Measurements from ENCODE around the gene TNIP1. TPM values are rescaled to one million over a fixed set of nuclear protein-coding genes. Genes with fewer than 3 reads are reported as not detected.

The TNIP1 gene
- total RNA-seq, 1 donor from 2014 or later, result 37.1 TPM

GRCh38 chr5:151038412-151038745 lies 42.5 kb downstream of the TNIP1 start:
- no peak for DNase-seq (ENCODE audit: low read depth, low spot score)
- Mint-ChIP-seq H3K27me3 (ENCODE audit: low read depth) (no peaks in the 10 kb centered on the region), H3K9me3 (no peaks in the 10 kb centered on the region), H3K36me3 (ENCODE audit: low read depth) (peaks cover 12% of the 10 kb centered on the region), H3K27ac (ENCODE audit: unreplicated experiment) (no peak overlapping the region), H3K4me3 (no peak overlapping the region), H3K4me1 (no peaks in the 10 kb centered on the region)
- no peak for TF ChIP-seq CTCF (conservative IDR thresholded peaks at IDR 0.05)

- Mint-ChIP-seq H3K9me3 (no peaks in the 10 kb centered on the region), H3K27me3 (ENCODE audit: low read depth) (no peaks in the 10 kb centered on the region), H3K27ac (ENCODE audit: unreplicated experiment) (no peak overlapping the region), H3K4me1 (no peaks in the 10 kb centered on the region), H3K4me3 (no peak overlapping the region), H3K36me3 (ENCODE audit: low read depth) (peaks cover 12% of the 10 kb centered on the region)
- DNase-seq (ENCODE audit: low read depth, low spot score), result no peak
- TF ChIP-seq CTCF (conservative IDR thresholded peaks at IDR 0.05), result no peak
These were observed 43.0 kb downstream of the TNIP1 start for GRCh38 chr5:151037561-151038411.

- DNase-seq (ENCODE audit: low read depth, low spot score), result no peak
- Mint-ChIP-seq H3K27ac (ENCODE audit: unreplicated experiment) (no peak overlapping the region), H3K4me3 (no peak overlapping the region), H3K9me3 (no peaks in the 10 kb centered on the region), H3K36me3 (ENCODE audit: low read depth) (peaks cover 16% of the 10 kb centered on the region), H3K4me1 (no peaks in the 10 kb centered on the region), H3K27me3 (ENCODE audit: low read depth) (no peaks in the 10 kb centered on the region)
- TF ChIP-seq CTCF (conservative IDR thresholded peaks at IDR 0.05), result no peak
These were observed 44.3 kb downstream of the TNIP1 start for GRCh38 chr5:151036556-151036955.

- Mint-ChIP-seq H3K27me3 (ENCODE audit: low read depth) (no peaks in the 10 kb centered on the region), H3K4me1 (no peaks in the 10 kb centered on the region), H3K27ac (ENCODE audit: unreplicated experiment) (no peak overlapping the region), H3K36me3 (ENCODE audit: low read depth) (peaks cover 16% of the 10 kb centered on the region), H3K9me3 (no peaks in the 10 kb centered on the region), H3K4me3 (no peak overlapping the region)
- no peak for DNase-seq (ENCODE audit: low read depth, low spot score)
- TF ChIP-seq CTCF (conservative IDR thresholded peaks at IDR 0.05), result no peak
These were observed 46.1 kb downstream of the TNIP1 start for GRCh38 chr5:151034422-151035379.

- Mint-ChIP-seq H3K9me3 (no peaks in the 10 kb centered on the region), H3K4me1 (no peaks in the 10 kb centered on the region)
These were observed 47.5 kb downstream of the TNIP1 start for GRCh38 chr5:151033217-151033934.

More at GRCh38 chr5:151033217-151033934, 47.5 kb downstream of the TNIP1 start:
- Mint-ChIP-seq H3K27ac (ENCODE audit: unreplicated experiment) (no peak overlapping the region), H3K4me3 (no peak overlapping the region), H3K27me3 (ENCODE audit: low read depth) (no peaks in the 10 kb centered on the region), H3K36me3 (ENCODE audit: low read depth) (peaks cover 18% of the 10 kb centered on the region)
- no peak for TF ChIP-seq CTCF (conservative IDR thresholded peaks at IDR 0.05)
- DNase-seq (ENCODE audit: low read depth, low spot score), result no peak

Data from neural crest cell (in vitro differentiated cells).